GM12874 (cell line): ENCODE results near the gene PHF2.

ENCODE experiments used
- TF ChIP-seq, protein P1 (sequence below): IDR thresholded peaks from 2 replicates; pipeline ENCODE4 v1.5.1; 2011; ENCODE audit warnings: low read depth, mild to moderate bottlenecking, control low read depth, low read length, moderate library complexity; ENCODE audit not compliant: insufficient read depth

Gene PHF2

DNA sequence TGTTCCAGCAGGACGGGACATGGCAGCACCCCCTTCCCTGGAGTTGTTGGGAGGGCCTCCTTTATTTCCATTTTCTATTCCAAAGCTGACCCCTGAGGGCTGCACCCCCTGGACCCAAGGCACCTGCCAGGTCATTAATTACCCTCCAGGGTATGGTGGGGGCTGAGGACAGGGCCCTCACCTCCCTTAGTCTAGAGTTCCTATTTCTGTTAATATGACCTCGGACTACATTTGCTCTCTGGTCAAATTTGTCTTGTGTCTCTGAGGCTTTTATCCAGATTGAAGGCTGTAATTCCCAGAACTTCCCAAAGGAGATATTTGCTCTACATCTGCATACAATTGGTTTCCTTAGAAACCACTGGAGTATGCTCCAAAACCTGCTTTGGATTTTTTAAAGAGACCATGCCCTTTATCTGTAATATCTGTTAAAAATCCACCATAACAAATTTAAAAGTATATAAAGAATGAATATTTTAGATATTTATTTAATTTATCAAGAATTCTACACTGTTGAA, 16.8 kb downstream of the PHF2 start:
- TF ChIP-seq, protein P1, sequence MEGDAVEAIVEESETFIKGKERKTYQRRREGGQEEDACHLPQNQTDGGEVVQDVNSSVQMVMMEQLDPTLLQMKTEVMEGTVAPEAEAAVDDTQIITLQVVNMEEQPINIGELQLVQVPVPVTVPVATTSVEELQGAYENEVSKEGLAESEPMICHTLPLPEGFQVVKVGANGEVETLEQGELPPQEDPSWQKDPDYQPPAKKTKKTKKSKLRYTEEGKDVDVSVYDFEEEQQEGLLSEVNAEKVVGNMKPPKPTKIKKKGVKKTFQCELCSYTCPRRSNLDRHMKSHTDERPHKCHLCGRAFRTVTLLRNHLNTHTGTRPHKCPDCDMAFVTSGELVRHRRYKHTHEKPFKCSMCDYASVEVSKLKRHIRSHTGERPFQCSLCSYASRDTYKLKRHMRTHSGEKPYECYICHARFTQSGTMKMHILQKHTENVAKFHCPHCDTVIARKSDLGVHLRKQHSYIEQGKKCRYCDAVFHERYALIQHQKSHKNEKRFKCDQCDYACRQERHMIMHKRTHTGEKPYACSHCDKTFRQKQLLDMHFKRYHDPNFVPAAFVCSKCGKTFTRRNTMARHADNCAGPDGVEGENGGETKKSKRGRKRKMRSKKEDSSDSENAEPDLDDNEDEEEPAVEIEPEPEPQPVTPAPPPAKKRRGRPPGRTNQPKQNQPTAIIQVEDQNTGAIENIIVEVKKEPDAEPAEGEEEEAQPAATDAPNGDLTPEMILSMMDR, result no peak

DNA sequence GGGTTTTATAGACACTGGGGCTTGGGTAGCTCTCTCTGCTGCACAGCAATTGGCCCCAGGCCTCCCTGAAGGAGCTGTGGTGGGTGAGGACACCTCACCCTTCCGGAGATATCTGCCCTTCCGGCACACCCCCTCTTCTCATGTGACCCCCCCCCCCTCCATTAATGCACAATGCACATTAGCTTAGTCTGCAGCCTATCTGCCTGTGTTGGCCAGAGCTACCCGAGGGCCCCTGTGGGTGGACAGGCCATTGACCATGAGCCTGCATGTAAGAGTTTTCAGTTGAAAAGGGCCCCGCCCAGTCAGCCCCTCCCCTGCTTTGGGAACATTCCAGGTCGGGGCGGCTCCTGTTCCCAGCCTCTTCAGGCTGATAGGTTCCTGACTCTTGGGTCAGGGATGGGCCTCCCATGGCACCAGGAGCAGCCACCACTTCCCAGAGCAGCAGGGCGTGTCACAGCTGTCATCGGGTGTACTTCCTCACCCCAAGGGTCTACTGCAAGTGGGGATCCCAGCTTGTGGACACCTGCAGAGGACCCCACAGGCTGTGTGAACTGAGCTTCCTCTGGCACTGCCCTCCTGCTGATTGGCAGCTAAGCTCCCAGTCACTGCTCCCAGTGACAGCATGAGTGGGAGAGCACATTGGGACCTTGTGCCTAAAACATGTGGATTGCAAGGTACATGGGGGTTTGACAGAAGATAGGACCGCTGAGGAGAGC, 17.8 kb downstream of the PHF2 start:
- TF ChIP-seq, protein P1, result no peak

DNA sequence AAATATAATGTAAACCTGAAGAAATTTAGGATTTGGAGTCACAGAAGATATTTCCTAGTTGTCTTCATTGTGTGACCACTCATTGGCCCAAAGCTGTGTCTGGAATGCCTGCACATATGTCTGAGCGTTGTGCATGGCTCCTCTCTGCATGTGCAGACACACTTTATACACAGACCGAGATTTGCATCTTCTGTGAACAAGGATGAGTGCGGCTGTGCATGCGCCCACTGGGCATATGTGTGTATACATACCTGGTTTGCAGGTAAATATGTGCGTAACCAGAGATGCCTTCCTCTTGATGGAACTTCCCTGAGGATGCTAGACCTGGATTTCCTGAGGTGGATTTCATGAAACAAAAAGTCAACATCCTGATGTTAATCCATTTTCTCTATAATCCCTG, 19.1 kb downstream of the PHF2 start:
- TF ChIP-seq, protein P1, result no peak

DNA sequence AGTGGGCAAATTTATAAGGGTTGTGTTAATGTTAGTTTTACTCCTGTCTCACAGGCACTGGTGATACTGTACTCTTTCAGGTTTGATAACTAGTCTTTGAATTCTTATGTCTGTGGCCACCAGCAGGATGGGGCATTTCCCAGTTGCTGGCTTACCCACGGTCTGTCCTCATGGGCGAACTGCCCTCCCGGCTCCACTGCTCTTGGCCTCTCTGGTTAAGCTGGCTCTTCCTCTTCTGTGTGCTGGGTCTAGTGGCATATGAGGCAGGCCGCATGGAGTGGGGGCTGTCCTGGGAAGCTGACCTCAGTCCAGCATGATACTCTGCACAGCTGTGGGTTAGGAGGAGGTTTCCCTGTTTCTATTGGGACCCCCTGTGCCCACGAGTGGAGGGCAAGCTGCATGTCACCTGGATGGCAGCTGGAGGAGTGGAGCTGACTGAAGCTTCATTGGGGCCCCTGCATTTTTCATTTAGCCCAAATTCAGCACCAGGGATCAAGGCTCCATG, 19.5 kb downstream of the PHF2 start:
- TF ChIP-seq, protein P1, result no peak

DNA sequence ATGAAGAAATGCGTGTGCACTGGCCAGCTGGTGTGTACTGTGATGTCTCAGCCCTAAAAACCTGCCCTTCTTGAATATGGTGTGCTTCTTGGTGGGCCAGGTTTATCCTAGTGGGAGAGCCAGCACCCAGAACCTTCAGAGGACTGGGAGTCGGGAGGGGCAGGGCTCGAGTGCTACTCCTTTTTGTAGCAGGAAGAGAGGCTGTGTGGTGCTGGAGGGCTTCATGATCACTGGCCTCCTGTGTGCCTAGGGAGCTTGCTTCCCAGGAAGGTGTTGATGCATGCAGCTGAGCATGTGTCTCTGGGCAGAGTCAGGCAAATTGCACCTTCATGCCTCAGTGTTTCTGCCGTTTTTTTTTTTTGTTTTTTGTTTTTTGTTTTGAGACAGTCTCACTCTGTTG, 20.0 kb downstream of the PHF2 start:
- TF ChIP-seq, protein P1, result no peak

DNA sequence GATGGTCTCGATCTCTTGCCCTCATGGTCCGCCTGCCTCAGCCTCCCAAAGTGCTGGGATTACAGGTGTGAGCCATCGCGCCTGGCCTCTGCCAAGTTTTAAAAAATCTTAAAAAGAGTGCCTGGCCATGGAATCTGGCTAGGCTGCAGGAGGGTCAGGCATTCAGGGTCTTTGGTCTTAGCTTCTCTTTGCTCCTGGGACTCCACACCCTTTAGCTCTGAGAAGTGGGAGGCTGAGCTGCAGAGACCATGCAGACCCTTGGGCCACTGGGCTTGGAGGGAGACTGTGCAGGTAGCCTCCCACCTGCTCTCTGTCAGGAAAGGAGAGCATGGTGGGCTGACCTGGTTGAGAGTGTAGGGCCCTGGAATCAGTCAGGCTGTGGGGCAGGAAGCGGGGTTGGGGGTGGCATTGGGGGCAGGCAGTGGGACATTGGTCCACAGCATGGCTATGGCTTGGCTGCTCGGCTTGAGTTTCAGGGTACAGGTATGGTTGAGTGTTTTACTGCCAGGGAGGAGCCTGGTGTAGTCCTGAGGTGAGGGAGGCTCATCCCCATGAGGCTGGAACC, 20.8 kb downstream of the PHF2 start:
- TF ChIP-seq, protein P1, result no peak

DNA sequence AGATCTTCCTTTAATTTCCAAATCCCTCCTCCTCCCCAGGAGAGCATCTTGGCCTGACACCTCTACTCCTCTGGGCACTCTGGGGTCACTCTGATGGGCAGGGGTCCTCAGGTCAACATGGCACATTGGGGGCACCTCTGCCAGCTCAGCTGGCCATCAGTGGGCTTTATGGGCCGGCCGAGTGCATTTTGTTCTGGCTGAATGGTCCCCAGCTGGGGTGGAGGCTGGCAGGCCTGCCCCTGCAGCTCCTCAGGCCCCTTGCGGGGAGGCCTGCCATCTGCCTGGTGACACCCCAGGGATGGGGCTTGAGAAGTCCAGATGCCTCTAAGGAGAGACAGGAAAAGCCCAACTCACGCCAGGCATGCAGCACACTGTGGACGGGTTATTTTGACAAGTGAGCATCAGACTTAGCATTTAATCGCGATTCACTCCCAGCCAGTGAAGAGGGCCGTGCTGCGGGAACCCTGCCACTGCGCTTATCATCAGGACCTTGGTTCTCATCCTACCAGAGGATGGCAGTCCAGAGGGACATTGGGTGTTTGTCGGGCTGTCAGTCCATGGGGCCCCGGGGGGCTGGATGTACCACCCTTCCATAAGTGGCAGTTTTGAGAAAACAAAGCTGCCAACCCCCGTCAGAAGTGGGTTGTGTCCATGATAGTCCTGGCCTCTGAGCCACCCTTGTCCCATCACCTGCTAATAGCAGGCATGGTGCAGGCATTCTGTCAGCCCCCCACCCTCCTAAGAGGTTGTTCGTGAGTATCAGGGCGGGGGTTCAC, 21.7 kb downstream of the PHF2 start:
- TF ChIP-seq, protein P1, result no peak
